LNCaP clone FGC (cell line): ENCODE results near the gene GALP.
"Not testable (repeated sequence)": the region's sequence is repeated elsewhere in the genome, so short reads cannot be mapped to it uniquely, and the experiment has no call there.

Experiments
- DNase-seq: peaks from one replicate; pipeline ENCODE4 v3.0.0-alpha.2; 2011; ENCODE audit warnings: low read depth
- H3K4me3 ChIP-seq: 2 replicates; pipeline ENCODE4 v1.5.1; 2011; ENCODE audit warnings: mild to moderate bottlenecking, low read depth, low read length, control low read depth
- CTCF ChIP-seq: IDR thresholded peaks from 2 replicates; pipeline ENCODE4 v1.5.1; 2012; ENCODE audit warnings: mild to moderate bottlenecking; ENCODE audit not compliant: control insufficient read depth, insufficient read depth; ENCODE audit errors: extremely low read depth

Gene GALP

GRCh38 chr19:56175861-56176307 lies at the start of gene GALP:
Gene GALP (plus strand): TSS chr19:56176008. CDS start chr19:56177109, 1,101 bp downstream.
- DNase-seq, H3K4me3 ChIP-seq: not testable (repeated sequence)

GRCh38 chr19:56126983-56127780 lies 48.6 kb upstream of the GALP start:
- H3K4me3 ChIP-seq, result no peak overlapping the region
- no peak for TF ChIP-seq CTCF
- no peak for DNase-seq

- no peak for DNase-seq
- no peak for TF ChIP-seq CTCF
These were observed 45.8 kb upstream of the GALP start for GRCh38 chr19:56130006-56130405.

GRCh38 chr19:56131651-56132050 lies 44.2 kb upstream of the GALP start:
- no peak for DNase-seq
- no peak for TF ChIP-seq CTCF
- H3K4me3 ChIP-seq, result no peak overlapping the region

More at GRCh38 chr19:56130006-56130405, 45.8 kb upstream of the GALP start:
- no peak overlapping the region for H3K4me3 ChIP-seq

GRCh38 chr19:56132316-56132822 lies 43.4 kb upstream of the GALP start:
- TF ChIP-seq CTCF, result no peak
- no peak for DNase-seq
- H3K4me3 ChIP-seq, result no peak overlapping the region

- TF ChIP-seq CTCF, result no peak
- DNase-seq, result no peak
- H3K4me3 ChIP-seq, result no peak overlapping the region
These were observed 41.8 kb upstream of the GALP start for GRCh38 chr19:56133858-56134653.

- DNase-seq, result no peak
- H3K4me3 ChIP-seq, result no peak overlapping the region
- no peak for TF ChIP-seq CTCF
These were observed 41.2 kb upstream of the GALP start for GRCh38 chr19:56134654-56134921.
